ENCODE measurements around the gene RPRD2.
A peak's percentile ranks its signal among the peaks of the same experiment; 100 is the strongest.

RPRD2 gene

DNA sequence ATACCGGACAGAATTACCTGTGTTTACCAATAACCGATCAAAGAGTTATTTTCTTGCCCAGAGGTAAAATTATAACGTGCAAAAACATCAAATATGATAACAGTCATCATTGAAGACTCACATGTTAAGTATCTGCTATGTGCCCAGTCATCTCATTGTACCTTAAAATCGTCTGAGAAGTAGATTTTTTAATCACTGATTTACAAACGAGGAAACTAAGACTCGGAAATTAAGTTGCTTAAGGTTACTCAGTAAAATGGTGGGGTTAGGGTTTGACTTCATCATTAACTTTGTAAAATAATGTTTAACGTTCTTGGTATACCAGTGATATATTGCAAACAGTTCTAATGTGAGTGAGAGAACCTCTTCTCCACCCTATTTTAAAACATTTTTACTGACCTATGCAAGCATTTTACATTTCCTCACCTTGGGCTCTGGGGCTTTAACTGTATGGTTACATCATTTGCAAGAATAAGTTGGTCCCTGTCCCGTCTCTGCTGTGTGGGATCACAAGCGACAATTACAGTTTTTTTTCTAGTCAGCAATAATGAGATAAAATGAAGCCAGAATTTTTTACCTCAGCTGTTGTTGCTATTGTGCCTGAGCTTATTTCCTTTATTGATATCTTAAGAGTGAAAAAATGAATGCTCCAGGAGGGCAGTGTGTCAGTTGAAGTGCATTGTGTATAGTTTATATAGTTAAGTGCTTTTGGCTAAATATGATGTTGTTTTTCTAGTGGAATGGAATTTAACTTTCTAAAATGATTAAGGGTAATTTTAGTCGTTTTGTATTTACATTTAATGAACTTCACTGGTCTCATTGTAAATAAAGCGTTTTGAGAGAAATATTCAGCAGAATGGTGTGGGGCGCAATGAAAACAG lies 2.7 kb downstream of the RPRD2 start:
- no peaks in the 10 kb centered on the region for H3K27me3 ChIP-seq (ENCODE audit: control insufficient read depth, insufficient read depth, low read length)
- H3K9ac ChIP-seq (ENCODE audit: low read length): peak overlapping the region; percentile 99
- peak overlapping the region; percentile 82 for H3K4me3 ChIP-seq (ENCODE audit: low read length)
- no peaks in the 10 kb centered on the region for H3K9me3 ChIP-seq (ENCODE audit: control insufficient read depth, low read depth, low read length)
- H3K27ac ChIP-seq (ENCODE audit: low read length): no peak overlapping the region
- peaks cover 10% of the 10 kb centered on the region for H3K4me1 ChIP-seq (ENCODE audit: control insufficient read depth, low read depth, low read length)
- H3K36me3 ChIP-seq (ENCODE audit: control insufficient read depth, low read depth, low read length): no peaks in the 10 kb centered on the region

- H3K36me3 ChIP-seq (ENCODE audit: control insufficient read depth, low read depth, low read length): no peaks in the 10 kb centered on the region
- H3K27ac ChIP-seq (ENCODE audit: low read length): no peak overlapping the region
- H3K4me1 ChIP-seq (ENCODE audit: control insufficient read depth, low read depth, low read length): peaks cover 19% of the 10 kb centered on the region
- H3K27me3 ChIP-seq (ENCODE audit: control insufficient read depth, insufficient read depth, low read length): no peaks in the 10 kb centered on the region
- H3K4me3 ChIP-seq (ENCODE audit: low read length): no peak overlapping the region
- H3K9ac ChIP-seq (ENCODE audit: low read length): no peak overlapping the region
- no peaks in the 10 kb centered on the region for H3K9me3 ChIP-seq (ENCODE audit: control insufficient read depth, low read depth, low read length)
Observed at GRCh38 chr1:150371110-150371509, 7.2 kb downstream of the RPRD2 start.

GRCh38 chr1:150372580-150372979 lies 8.6 kb downstream of the RPRD2 start:
- H3K9me3 ChIP-seq (ENCODE audit: control insufficient read depth, low read depth, low read length): no peaks in the 10 kb centered on the region
- H3K27ac ChIP-seq (ENCODE audit: low read length): no peak overlapping the region
- no peak overlapping the region for H3K9ac ChIP-seq (ENCODE audit: low read length)
- H3K36me3 ChIP-seq (ENCODE audit: control insufficient read depth, low read depth, low read length): no peaks in the 10 kb centered on the region
- no peaks in the 10 kb centered on the region for H3K27me3 ChIP-seq (ENCODE audit: control insufficient read depth, insufficient read depth, low read length)
- no peak overlapping the region for H3K4me3 ChIP-seq (ENCODE audit: low read length)
- peaks cover 13% of the 10 kb centered on the region for H3K4me1 ChIP-seq (ENCODE audit: control insufficient read depth, low read depth, low read length)

- H3K4me1 ChIP-seq (ENCODE audit: control insufficient read depth, low read depth, low read length): peaks cover 13% of the 10 kb centered on the region
- no peak overlapping the region for H3K27ac ChIP-seq (ENCODE audit: low read length)
- H3K9me3 ChIP-seq (ENCODE audit: control insufficient read depth, low read depth, low read length): no peaks in the 10 kb centered on the region
- H3K9ac ChIP-seq (ENCODE audit: low read length): no peak overlapping the region
- no peaks in the 10 kb centered on the region for H3K27me3 ChIP-seq (ENCODE audit: control insufficient read depth, insufficient read depth, low read length)
- H3K36me3 ChIP-seq (ENCODE audit: control insufficient read depth, low read depth, low read length): no peaks in the 10 kb centered on the region
- H3K4me3 ChIP-seq (ENCODE audit: low read length): no peak overlapping the region
Observed at GRCh38 chr1:150376110-150376509, 12.2 kb downstream of the RPRD2 start.

GRCh38 chr1:150383631-150384324 lies 19.8 kb downstream of the RPRD2 start:
- H3K27me3 ChIP-seq (ENCODE audit: control insufficient read depth, insufficient read depth, low read length): no peaks in the 10 kb centered on the region
- no peaks in the 10 kb centered on the region for H3K9me3 ChIP-seq (ENCODE audit: control insufficient read depth, low read depth, low read length)
- no peak overlapping the region for H3K4me3 ChIP-seq (ENCODE audit: low read length)
- no peak overlapping the region for H3K9ac ChIP-seq (ENCODE audit: low read length)
- no peaks in the 10 kb centered on the region for H3K36me3 ChIP-seq (ENCODE audit: control insufficient read depth, low read depth, low read length)
- H3K4me1 ChIP-seq (ENCODE audit: control insufficient read depth, low read depth, low read length): no peaks in the 10 kb centered on the region
- no peak overlapping the region for H3K27ac ChIP-seq (ENCODE audit: low read length)

DNA sequence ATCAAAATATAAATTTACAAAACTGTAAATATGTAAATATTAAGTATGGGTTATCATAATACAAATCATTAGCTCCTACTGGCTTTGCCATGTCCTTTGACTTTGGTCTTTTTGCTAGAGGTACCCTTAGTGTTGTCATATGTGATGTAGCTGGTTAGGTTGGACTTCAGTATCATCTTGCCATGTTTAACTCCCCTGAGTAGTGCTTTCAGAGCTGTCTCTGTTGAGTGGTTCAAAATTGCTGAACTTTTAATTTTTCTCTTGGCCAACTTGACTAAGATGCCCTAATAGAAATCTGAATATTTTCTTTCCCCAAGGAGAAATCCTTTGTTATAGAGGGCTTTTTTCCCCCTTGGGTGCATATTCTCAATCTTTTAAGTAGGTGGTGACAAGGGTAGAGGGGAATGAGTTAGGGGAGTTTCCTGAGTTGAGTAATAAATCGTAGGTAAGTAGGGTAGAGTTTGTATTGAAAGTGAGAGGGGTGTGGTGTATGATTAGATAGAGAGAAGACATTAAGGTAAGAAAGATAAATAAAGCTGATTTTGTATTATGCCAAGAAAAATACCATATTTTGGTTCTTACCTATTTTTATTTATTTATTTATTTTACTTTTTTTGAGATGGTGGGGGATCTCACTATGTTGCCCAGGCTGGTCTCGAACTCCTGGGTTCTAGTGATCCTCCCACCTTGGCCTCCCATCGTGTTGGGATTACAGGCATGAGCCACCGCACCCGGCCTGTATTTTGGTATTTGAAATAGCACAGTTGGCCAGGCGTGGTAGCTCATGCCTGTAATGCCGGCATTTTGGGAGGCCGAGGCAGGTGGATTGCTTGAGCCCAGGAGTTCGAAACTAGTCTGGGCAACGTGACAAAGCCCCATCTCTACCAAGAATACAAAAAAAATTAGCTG lies 21.8 kb downstream of the RPRD2 start:
- Histone ChIP-seq H3K27me3 (ENCODE audit: control insufficient read depth, insufficient read depth, low read length) (no peaks in the 10 kb centered on the region), H3K9ac (ENCODE audit: low read length) (no peak overlapping the region), H3K4me1 (ENCODE audit: control insufficient read depth, low read depth, low read length) (no peaks in the 10 kb centered on the region), H3K4me3 (ENCODE audit: low read length) (no peak overlapping the region), H3K36me3 (ENCODE audit: control insufficient read depth, low read depth, low read length) (no peaks in the 10 kb centered on the region), H3K9me3 (ENCODE audit: control insufficient read depth, low read depth, low read length) (no peaks in the 10 kb centered on the region), H3K27ac (ENCODE audit: low read length) (no peak overlapping the region)

DNA sequence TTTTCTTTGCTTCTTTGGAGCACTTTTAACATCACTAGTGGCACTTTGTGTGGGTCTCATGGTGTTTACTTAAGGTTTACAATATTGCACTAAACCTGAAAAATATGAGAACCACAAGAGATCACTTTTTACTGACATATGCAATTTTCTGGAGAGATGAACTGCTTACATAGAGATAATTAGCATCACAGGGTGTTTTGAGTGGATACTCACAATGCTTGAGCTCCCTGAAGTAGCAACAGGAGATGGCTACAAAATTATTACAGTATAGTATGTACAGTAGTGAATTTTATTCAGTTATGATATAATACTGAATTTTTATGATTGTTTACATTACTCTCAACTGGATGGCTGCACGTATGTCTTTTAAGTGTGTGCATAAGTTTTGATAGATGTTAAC lies 22.6 kb downstream of the RPRD2 start:
- no peak overlapping the region for H3K27ac ChIP-seq (ENCODE audit: low read length)
- H3K4me3 ChIP-seq (ENCODE audit: low read length): no peak overlapping the region
- H3K27me3 ChIP-seq (ENCODE audit: control insufficient read depth, insufficient read depth, low read length): no peaks in the 10 kb centered on the region
- H3K9ac ChIP-seq (ENCODE audit: low read length): no peak overlapping the region
- no peaks in the 10 kb centered on the region for H3K4me1 ChIP-seq (ENCODE audit: control insufficient read depth, low read depth, low read length)
- H3K36me3 ChIP-seq (ENCODE audit: control insufficient read depth, low read depth, low read length): no peaks in the 10 kb centered on the region
- H3K9me3 ChIP-seq (ENCODE audit: control insufficient read depth, low read depth, low read length): no peaks in the 10 kb centered on the region

GRCh38 chr1:150387200-150387599 lies 23.3 kb downstream of the RPRD2 start:
- Histone ChIP-seq H3K9ac (ENCODE audit: low read length) (no peak overlapping the region), H3K9me3 (ENCODE audit: control insufficient read depth, low read depth, low read length) (no peaks in the 10 kb centered on the region), H3K4me1 (ENCODE audit: control insufficient read depth, low read depth, low read length) (no peaks in the 10 kb centered on the region), H3K27ac (ENCODE audit: low read length) (no peak overlapping the region), H3K36me3 (ENCODE audit: control insufficient read depth, low read depth, low read length) (no peaks in the 10 kb centered on the region), H3K27me3 (ENCODE audit: control insufficient read depth, insufficient read depth, low read length) (no peaks in the 10 kb centered on the region), H3K4me3 (ENCODE audit: low read length) (no peak overlapping the region)

GRCh38 chr1:150388241-150388640 lies 24.3 kb downstream of the RPRD2 start:
- Histone ChIP-seq H3K4me1 (ENCODE audit: control insufficient read depth, low read depth, low read length) (no peaks in the 10 kb centered on the region), H3K9ac (ENCODE audit: low read length) (no peak overlapping the region), H3K27me3 (ENCODE audit: control insufficient read depth, insufficient read depth, low read length) (no peaks in the 10 kb centered on the region), H3K36me3 (ENCODE audit: control insufficient read depth, low read depth, low read length) (no peaks in the 10 kb centered on the region), H3K9me3 (ENCODE audit: control insufficient read depth, low read depth, low read length) (no peaks in the 10 kb centered on the region), H3K27ac (ENCODE audit: low read length) (no peak overlapping the region), H3K4me3 (ENCODE audit: low read length) (no peak overlapping the region)

- Histone ChIP-seq H3K27me3 (ENCODE audit: control insufficient read depth, insufficient read depth, low read length) (no peaks in the 10 kb centered on the region), H3K9me3 (ENCODE audit: control insufficient read depth, low read depth, low read length) (no peaks in the 10 kb centered on the region), H3K27ac (ENCODE audit: low read length) (no peak overlapping the region), H3K9ac (ENCODE audit: low read length) (no peak overlapping the region), H3K4me3 (ENCODE audit: low read length) (no peak overlapping the region), H3K4me1 (ENCODE audit: control insufficient read depth, low read depth, low read length) (no peaks in the 10 kb centered on the region), H3K36me3 (ENCODE audit: control insufficient read depth, low read depth, low read length) (no peaks in the 10 kb centered on the region)
Observed at GRCh38 chr1:150389650-150390049, 25.7 kb downstream of the RPRD2 start.

- Histone ChIP-seq H3K36me3 (ENCODE audit: control insufficient read depth, low read depth, low read length) (no peaks in the 10 kb centered on the region), H3K4me3 (ENCODE audit: low read length) (no peak overlapping the region), H3K4me1 (ENCODE audit: control insufficient read depth, low read depth, low read length) (no peaks in the 10 kb centered on the region), H3K9ac (ENCODE audit: low read length) (no peak overlapping the region), H3K9me3 (ENCODE audit: control insufficient read depth, low read depth, low read length) (no peaks in the 10 kb centered on the region), H3K27me3 (ENCODE audit: control insufficient read depth, insufficient read depth, low read length) (no peaks in the 10 kb centered on the region), H3K27ac (ENCODE audit: low read length) (no peak overlapping the region)
Observed at GRCh38 chr1:150392627-150393026, 28.7 kb downstream of the RPRD2 start.
